Measurements from ENCODE around the gene VWA8.

Gene VWA8

DNA sequence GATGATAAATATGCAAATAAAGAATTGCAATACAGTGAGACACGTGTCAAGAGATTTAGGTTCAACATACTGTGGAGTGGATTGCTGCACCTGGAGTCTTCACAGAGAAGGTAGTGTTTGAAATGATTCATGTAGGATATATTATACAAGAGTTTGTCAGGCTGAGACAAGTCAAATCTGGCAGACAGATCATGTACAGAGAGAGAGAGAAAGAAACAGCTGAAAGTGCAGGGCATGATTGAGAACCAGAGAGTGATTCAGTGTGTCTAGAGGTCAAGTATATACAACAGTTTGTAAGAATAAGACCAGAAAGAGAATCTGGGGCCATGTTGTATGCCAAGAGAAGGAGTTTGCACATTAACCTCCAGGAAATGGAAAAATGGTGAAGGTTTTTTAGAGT, 2.1 kb upstream of the VWA8 start:
- ATAC-seq: no peak
- TF ChIP-seq GLIS3 (CRISPR knock-in tag; IDR thresholded peaks at IDR 0.05) (no peak), ISL1 (CRISPR knock-in tag; IDR thresholded peaks at IDR 0.05) (no peak), OSR1 (CRISPR knock-in tag; IDR thresholded peaks at IDR 0.05) (no peak), BACH2 (CRISPR knock-in tag; IDR thresholded peaks at IDR 0.05; ENCODE audit: borderline replicate concordance) (no peak), ZNF8 (CRISPR knock-in tag; IDR thresholded peaks at IDR 0.05) (no peak), ZC3H10 (CRISPR knock-in tag; IDR thresholded peaks at IDR 0.05) (no peak), ZFP3 (CRISPR knock-in tag; IDR thresholded peaks at IDR 0.05) (no peak), CSDC2 (CRISPR knock-in tag; IDR thresholded peaks at IDR 0.05) (no peak), ARNTL (CRISPR knock-in tag; IDR thresholded peaks at IDR 0.05; ENCODE audit: borderline replicate concordance, low read depth) (no peak)
- TF ChIP-seq, protein P1, sequence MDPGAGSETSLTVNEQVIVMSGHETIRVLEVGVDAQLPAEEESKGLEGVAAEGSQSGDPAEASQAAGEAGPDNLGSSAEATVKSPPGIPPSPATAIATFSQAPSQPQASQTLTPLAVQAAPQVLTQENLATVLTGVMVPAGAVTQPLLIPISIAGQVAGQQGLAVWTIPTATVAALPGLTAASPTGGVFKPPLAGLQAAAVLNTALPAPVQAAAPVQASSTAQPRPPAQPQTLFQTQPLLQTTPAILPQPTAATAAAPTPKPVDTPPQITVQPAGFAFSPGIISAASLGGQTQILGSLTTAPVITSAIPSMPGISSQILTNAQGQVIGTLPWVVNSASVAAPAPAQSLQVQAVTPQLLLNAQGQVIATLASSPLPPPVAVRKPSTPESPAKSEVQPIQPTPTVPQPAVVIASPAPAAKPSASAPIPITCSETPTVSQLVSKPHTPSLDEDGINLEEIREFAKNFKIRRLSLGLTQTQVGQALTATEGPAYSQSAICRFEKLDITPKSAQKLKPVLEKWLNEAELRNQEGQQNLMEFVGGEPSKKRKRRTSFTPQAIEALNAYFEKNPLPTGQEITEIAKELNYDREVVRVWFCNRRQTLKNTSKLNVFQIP (CRISPR knock-in tag; IDR thresholded peaks at IDR 0.05; ENCODE audit: borderline replicate concordance, low read depth): no peak

DNA sequence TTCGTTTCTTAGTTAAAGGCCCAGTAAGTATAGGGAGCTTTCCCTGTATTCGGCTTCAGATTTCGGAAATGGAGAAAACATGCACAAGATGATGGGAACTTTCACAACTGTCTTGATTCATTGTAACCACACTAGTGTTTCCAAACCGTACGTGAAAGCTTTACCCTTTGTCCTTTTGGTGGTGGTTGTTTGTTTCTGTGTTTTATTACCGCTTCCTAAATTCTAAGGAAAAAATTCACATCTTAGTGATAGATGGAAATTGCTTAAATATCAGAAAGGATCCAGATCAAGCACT, 504 bp upstream of the VWA8 start:
- TF ChIP-seq, protein P2, sequence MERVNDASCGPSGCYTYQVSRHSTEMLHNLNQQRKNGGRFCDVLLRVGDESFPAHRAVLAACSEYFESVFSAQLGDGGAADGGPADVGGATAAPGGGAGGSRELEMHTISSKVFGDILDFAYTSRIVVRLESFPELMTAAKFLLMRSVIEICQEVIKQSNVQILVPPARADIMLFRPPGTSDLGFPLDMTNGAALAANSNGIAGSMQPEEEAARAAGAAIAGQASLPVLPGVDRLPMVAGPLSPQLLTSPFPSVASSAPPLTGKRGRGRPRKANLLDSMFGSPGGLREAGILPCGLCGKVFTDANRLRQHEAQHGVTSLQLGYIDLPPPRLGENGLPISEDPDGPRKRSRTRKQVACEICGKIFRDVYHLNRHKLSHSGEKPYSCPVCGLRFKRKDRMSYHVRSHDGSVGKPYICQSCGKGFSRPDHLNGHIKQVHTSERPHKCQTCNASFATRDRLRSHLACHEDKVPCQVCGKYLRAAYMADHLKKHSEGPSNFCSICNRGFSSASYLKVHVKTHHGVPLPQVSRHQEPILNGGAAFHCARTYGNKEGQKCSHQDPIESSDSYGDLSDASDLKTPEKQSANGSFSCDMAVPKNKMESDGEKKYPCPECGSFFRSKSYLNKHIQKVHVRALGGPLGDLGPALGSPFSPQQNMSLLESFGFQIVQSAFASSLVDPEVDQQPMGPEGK (CRISPR knock-in tag; IDR thresholded peaks at IDR 0.05; ENCODE audit: borderline replicate concordance): no peak
- TF ChIP-seq ZFP30 (CRISPR knock-in tag; IDR thresholded peaks at IDR 0.05) (no peak), ZFP3 (CRISPR knock-in tag; IDR thresholded peaks at IDR 0.05) (no peak), GLIS3 (CRISPR knock-in tag; IDR thresholded peaks at IDR 0.05) (no peak), ZNF8 (CRISPR knock-in tag; IDR thresholded peaks at IDR 0.05) (no peak), RARB (CRISPR knock-in tag; IDR thresholded peaks at IDR 0.05) (no peak), ISL1 (CRISPR knock-in tag; IDR thresholded peaks at IDR 0.05) (no peak), BACH2 (CRISPR knock-in tag; IDR thresholded peaks at IDR 0.05; ENCODE audit: borderline replicate concordance) (no peak), TOX (CRISPR knock-in tag; IDR thresholded peaks at IDR 0.05; ENCODE audit: borderline replicate concordance) (no peak), ZC3H10 (CRISPR knock-in tag; IDR thresholded peaks at IDR 0.05) (no peak), ZNF70 (CRISPR knock-in tag; IDR thresholded peaks at IDR 0.05) (no peak), ZNF565 (CRISPR knock-in tag; conservative IDR thresholded peaks at IDR 0.05; ENCODE audit: low read depth) (no peak)
- TF ChIP-seq, protein P3, sequence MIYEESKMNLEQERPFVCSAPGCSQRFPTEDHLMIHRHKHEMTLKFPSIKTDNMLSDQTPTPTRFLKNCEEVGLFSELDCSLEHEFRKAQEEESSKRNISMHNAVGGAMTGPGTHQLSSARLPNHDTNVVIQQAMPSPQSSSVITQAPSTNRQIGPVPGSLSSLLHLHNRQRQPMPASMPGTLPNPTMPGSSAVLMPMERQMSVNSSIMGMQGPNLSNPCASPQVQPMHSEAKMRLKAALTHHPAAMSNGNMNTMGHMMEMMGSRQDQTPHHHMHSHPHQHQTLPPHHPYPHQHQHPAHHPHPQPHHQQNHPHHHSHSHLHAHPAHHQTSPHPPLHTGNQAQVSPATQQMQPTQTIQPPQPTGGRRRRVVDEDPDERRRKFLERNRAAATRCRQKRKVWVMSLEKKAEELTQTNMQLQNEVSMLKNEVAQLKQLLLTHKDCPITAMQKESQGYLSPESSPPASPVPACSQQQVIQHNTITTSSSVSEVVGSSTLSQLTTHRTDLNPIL (CRISPR knock-in tag; IDR thresholded peaks at IDR 0.05; ENCODE audit: low read depth): no peak
- no peak for ATAC-seq

DNA sequence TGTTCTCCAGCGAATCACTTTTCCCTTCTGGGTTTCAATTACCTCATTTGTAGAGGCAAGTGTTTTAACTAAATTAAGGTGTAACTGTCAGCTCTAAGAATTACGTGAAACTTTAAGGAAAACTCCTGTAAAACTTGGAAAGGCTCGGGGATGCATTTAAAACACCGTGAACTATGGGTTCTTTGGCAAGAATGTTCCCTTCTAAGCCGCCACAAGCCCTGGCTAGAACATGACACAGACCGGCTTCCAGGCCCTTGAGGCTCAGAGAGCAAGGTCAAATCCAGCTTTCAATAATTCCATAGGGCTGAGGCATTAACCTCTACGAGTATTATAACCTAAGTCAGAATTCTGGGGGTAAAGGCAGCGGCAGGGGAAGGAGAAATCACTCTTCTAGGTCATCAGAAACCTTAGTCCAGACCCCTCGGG, 685 bp downstream of the VWA8 start:
- TF ChIP-seq ZFP3 (CRISPR knock-in tag; IDR thresholded peaks at IDR 0.05): no peak
- TF ChIP-seq ZNF70 (CRISPR knock-in tag; IDR thresholded peaks at IDR 0.05): no peak
- TF ChIP-seq, protein P4, sequence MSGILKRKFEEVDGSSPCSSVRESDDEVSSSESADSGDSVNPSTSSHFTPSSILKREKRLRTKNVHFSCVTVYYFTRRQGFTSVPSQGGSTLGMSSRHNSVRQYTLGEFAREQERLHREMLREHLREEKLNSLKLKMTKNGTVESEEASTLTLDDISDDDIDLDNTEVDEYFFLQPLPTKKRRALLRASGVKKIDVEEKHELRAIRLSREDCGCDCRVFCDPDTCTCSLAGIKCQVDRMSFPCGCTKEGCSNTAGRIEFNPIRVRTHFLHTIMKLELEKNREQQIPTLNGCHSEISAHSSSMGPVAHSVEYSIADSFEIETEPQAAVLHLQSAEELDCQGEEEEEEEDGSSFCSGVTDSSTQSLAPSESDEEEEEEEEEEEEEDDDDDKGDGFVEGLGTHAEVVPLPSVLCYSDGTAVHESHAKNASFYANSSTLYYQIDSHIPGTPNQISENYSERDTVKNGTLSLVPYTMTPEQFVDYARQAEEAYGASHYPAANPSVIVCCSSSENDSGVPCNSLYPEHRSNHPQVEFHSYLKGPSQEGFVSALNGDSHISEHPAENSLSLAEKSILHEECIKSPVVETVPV (CRISPR knock-in tag; IDR thresholded peaks at IDR 0.05): no peak
- no peak for TF ChIP-seq GLIS3 (CRISPR knock-in tag; IDR thresholded peaks at IDR 0.05)
- no peak for TF ChIP-seq PPARA (CRISPR knock-in tag; IDR thresholded peaks at IDR 0.05; ENCODE audit: borderline replicate concordance)
- no peak for TF ChIP-seq ZFP30 (CRISPR knock-in tag; IDR thresholded peaks at IDR 0.05)
- TF ChIP-seq, protein P2 (CRISPR knock-in tag; IDR thresholded peaks at IDR 0.05; ENCODE audit: borderline replicate concordance): no peak
- TF ChIP-seq RARB (CRISPR knock-in tag; IDR thresholded peaks at IDR 0.05): no peak
- TF ChIP-seq, protein P3 (CRISPR knock-in tag; IDR thresholded peaks at IDR 0.05; ENCODE audit: low read depth): no peak
- TF ChIP-seq ZC3H10 (CRISPR knock-in tag; IDR thresholded peaks at IDR 0.05): no peak
- TF ChIP-seq CSDC2 (CRISPR knock-in tag; IDR thresholded peaks at IDR 0.05): no peak
- TF ChIP-seq SNAI2 (CRISPR knock-in tag; IDR thresholded peaks at IDR 0.05): no peak
- no peak for TF ChIP-seq TOX (CRISPR knock-in tag; IDR thresholded peaks at IDR 0.05; ENCODE audit: borderline replicate concordance)
- no peak for TF ChIP-seq TCF4 (CRISPR knock-in tag; IDR thresholded peaks at IDR 0.05; ENCODE audit: borderline replicate concordance)
- no peak for TF ChIP-seq ISL1 (CRISPR knock-in tag; IDR thresholded peaks at IDR 0.05)
- TF ChIP-seq ZNF8 (CRISPR knock-in tag; IDR thresholded peaks at IDR 0.05): no peak
- TF ChIP-seq BACH2 (CRISPR knock-in tag; IDR thresholded peaks at IDR 0.05; ENCODE audit: borderline replicate concordance): no peak
- ATAC-seq: peak; percentile 55
